NCI-H187 (cell line): ENCODE measurements around the gene CYB561.
"Not testable (repeated sequence)": the region's sequence is repeated elsewhere in the genome, so short reads cannot be mapped to it uniquely, and the experiment has no call there.

Experiments used
- DNase-seq, 2 experiments: peaks; one replicate each; lab custom pipeline; 2025; lab: John Stamatoyannopoulos, UW

The CYB561 gene

GRCh38 chr17:63478814-63479494, 32.8 kb upstream of the CYB561 start:
- peak; percentile 28 to 30 for DNase-seq

DNA sequence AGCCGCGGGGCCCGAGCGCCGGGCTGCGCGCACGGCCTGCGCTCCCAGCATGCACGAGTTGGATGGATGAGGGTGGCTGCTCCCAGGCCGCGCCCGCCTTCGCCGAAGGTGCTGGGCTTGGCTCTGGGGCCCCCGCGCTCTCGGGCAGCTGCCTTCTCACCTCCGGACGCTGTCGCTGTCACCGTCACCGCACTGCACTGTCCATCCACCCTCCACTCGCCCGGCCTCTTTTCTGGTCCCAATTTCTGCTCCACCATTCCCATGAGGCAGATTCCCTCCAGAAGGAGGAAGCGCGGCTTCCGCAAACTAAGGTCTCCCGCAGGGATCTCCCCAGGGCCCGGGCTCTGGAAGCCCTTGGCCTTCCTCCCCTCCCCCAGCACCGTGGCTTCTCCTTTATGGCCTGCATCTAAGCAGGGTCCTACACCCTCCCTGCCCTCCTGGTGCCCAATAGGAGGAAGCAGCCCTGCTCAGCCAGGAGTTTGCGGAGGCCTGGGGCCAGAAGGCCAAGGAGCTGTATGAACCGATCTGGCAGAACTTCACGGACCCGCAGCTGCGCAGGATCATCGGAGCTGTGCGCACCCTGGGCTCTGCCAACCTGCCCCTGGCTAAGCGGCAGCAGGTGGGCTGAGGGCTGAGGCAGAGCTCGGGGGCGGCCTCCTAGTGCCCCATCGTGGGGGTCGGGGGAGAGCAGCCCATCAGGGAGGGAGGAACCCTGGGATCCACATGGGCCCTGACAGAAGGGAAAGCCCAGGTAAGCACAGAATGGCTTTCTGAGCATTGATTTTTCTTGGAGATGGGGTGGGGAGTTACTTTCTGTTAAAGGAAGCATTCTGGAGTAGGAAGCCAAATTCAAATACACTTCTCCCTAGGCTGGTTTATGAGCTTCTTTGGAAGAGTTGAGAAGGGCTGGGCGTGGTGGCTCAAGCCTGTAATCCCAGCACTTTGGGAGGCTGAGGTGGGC, 31.7 kb upstream of the CYB561 start:
- no peak for DNase-seq

- peak; percentile 31 to 68 for DNase-seq
These were observed 30.9 kb upstream of the CYB561 start, which contains the start of gene ACE for GRCh38 chr17:63476854-63477479. Gene ACE (plus strand): TSS chr17:63477061. CDS start chr17:63477095, 34 bp downstream.

GRCh38 chr17:63476459-63476853, 30.4 kb upstream of the CYB561 start:
- peak in 1 of 2 experiments; percentile 46 for DNase-seq

- no peak for DNase-seq
These were observed 29.6 kb upstream of the CYB561 start for GRCh38 chr17:63475491-63476412.

- peak in 1 of 2 experiments; percentile 12 for DNase-seq
These were observed 28.7 kb upstream of the CYB561 start for GRCh38 chr17:63474586-63475460.

- no peak for DNase-seq
These were observed 28.1 kb upstream of the CYB561 start for GRCh38 chr17:63474174-63474573.

- not testable (repeated sequence) for DNase-seq
These were observed 22.0 kb upstream of the CYB561 start for GRCh38 chr17:63468099-63468498.

- no peak for DNase-seq
These were observed 18.7 kb upstream of the CYB561 start for GRCh38 chr17:63464691-63465236.

GRCh38 chr17:63463771-63464170, 17.7 kb upstream of the CYB561 start:
- no peak for DNase-seq

DNA sequence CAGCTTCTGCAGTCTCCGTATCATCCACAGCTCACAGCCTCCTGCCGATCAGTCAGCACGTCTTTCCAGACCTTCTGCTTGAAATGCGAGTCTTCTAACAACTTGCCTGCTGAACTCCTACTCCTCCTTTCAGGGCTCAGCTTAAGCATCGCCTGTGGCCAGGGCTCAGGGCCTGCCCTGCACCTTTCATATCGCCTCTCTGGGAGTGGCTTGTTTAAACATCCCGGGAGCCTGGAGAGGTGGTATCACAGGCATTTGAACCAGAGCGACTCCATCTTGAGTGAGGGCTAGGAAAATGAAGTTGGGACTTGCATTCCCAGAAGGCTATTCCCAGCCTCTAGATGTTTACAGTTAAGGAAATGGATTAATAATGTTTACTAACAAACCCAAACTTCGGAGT, 13.9 kb upstream of the CYB561 start:
- DNase-seq, result no peak

- DNase-seq, result no peak
These were observed 12.4 kb upstream of the CYB561 start for GRCh38 chr17:63458478-63458877.

DNA sequence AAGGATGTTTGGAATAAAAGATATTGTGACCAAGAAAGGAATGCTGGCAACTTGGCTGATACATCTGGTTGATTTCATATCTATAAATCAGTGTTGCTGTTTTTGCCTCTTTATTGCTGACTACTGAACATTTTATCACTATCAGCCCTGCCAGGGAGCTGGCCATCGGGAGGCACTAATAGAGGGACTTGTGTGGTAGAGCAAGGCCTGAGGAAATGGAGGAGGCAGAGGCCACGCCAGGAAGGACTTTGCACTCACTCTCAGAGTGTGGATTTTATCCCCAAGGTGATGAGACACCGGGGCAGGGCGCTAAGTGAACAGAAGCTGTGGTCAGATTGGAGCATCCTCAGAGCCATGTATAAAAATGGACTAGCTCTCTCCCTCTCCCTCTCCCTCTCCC, 9.3 kb upstream of the CYB561 start:
- DNase-seq, result no peak

DNA sequence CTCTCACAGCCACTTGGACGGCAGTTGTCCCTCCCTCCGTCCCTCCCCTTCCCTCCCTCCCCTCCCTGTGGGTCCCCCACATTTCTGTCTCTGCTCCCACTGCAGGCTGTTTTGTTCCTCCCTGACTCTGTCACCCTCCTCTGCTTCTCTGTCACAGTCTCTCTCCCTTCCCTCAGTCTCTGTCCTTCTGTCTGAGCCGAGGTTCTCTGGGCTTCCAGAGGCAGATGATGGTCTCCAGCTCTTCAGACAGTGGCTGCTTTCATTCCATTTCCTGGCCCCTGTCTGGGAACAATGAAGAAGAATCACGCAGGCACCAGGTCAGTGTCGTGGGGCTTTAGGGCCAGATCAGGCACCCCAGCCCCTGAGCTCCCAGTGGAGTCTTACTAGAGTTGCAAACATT, 8.8 kb upstream of the CYB561 start:
- no peak for DNase-seq

GRCh38 chr17:63454357-63454756, 8.3 kb upstream of the CYB561 start:
- not testable (repeated sequence) for DNase-seq

GRCh38 chr17:63452962-63453551, 7.0 kb upstream of the CYB561 start:
- DNase-seq, result no peak

DNA sequence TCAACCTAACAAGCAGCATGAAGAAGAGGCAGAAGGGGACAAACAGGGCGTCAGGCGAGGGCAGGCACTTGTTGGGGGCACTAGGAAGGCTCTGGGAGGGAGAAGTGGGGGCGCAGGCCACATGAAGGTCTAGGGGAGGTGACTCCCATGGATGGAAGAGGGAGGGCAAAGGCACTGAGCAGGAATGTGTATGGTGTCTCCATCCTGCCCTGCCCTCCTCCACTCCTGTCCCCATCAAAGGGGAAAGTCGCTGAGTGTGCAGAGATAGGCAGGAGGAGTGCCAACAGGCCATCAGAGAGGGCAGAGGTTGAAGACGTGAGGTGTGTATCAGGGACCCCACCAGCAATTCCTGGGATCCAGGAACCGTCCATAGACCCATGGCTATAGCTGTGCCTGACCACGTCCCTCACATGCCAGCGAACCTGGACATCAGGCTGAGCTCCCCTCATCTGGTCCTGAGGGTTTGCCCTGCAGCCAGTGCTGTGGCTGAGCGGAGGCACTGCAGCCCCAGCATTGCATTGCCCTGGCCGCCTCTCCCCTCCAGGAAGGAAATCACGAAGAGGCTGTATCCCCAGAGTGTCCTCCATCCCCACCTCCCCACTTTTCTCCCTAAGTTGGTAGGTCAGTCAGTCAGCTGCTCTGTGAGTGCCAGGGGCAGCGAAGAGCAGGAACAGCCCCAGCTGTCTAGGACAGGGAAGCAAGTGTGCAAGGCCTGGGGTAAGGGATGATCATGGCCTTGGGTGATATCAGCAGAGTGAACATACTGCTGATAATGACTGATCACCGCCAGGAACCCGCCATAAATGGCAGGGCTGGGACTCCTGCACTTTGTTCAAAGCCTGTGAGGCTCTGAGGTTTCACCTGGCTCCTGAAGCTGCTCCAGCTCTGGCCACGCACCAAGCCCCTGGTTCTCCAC, 6.2 kb upstream of the CYB561 start:
- DNase-seq, result no peak

DNA sequence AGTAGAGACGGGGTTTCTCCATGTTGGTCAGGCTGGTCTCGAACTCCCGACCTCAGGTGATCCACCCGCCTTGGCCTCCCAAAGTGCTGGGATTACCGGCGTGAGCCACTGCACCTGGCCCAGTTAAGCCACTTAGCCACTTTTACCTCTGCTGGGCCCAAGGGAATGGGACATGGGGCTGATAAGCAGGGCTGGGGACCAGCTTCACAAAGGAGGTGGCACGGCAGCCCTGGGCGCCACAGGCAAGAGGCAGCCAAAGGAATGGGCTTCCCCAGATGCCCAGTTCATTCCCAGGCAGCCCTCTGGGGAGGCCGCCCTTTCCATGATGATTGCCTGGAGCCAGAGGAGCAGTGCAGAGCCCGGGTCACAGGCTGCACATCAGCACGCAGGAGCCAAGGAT, 5.0 kb upstream of the CYB561 start:
- DNase-seq, result no peak

GRCh38 chr17:63450551-63450950, 4.4 kb upstream of the CYB561 start:
- DNase-seq, result no peak
